NK-92 (cell line): Measurements from ENCODE around the gene CFLAR.
"Not testable (repeated sequence)": the region's sequence is repeated elsewhere in the genome, so short reads cannot be mapped to it uniquely, and the experiment has no call there.

Source experiments
- DNase-seq: peaks from one replicate; lab custom pipeline; 2025; ENCODE audit not compliant: unreplicated experiment; lab: John Stamatoyannopoulos, UW

Gene CFLAR

GRCh38 chr2:201118121-201118960, 2.4 kb downstream of the CFLAR start:
- peak; percentile 44 for DNase-seq

GRCh38 chr2:201118961-201119854, 3.2 kb downstream of the CFLAR start:
- DNase-seq, result no peak

GRCh38 chr2:201122276-201122675, 6.3 kb downstream of the CFLAR start:
- no peak for DNase-seq

GRCh38 chr2:201126308-201127151, 10.6 kb downstream of the CFLAR start:
- no peak for DNase-seq

- no peak for DNase-seq
Measured at GRCh38 chr2:201127152-201127511, 11.2 kb downstream of the CFLAR start.

GRCh38 chr2:201127570-201127969, 11.6 kb downstream of the CFLAR start:
- DNase-seq, result no peak

GRCh38 chr2:201128033-201128432, 12.1 kb downstream of the CFLAR start:
- DNase-seq, result no peak

- DNase-seq, result no peak
Measured at GRCh38 chr2:201128933-201129505, 13.1 kb downstream of the CFLAR start.

- DNase-seq, result no peak
Measured at GRCh38 chr2:201130524-201131186, 14.7 kb downstream of the CFLAR start.

GRCh38 chr2:201132518-201132917, 16.6 kb downstream of the CFLAR start:
- no peak for DNase-seq

- DNase-seq, result no peak
Measured at GRCh38 chr2:201135386-201135785, 19.4 kb downstream of the CFLAR start.

GRCh38 chr2:201136889-201137321, 20.9 kb downstream of the CFLAR start:
- DNase-seq, result no peak

GRCh38 chr2:201137505-201138400, 21.8 kb downstream of the CFLAR start:
- no peak for DNase-seq

- DNase-seq, result no peak
Measured at GRCh38 chr2:201138401-201138970, 22.5 kb downstream of the CFLAR start.

GRCh38 chr2:201138986-201139781, 23.2 kb downstream of the CFLAR start:
- DNase-seq, result not testable (repeated sequence)

GRCh38 chr2:201139836-201140604, 24.1 kb downstream of the CFLAR start:
- DNase-seq, result no peak
